Measurements from ENCODE around the gene GPC1. TPM values are rescaled to one million over a fixed set of nuclear protein-coding genes. Genes with fewer than 3 reads are reported as not detected.
A peak's percentile ranks its signal among the peaks of the same experiment; 100 is the strongest.

GPC1 gene
- total RNA-seq, 1 experiment from 2014 or later = 38.9 TPM

DNA sequence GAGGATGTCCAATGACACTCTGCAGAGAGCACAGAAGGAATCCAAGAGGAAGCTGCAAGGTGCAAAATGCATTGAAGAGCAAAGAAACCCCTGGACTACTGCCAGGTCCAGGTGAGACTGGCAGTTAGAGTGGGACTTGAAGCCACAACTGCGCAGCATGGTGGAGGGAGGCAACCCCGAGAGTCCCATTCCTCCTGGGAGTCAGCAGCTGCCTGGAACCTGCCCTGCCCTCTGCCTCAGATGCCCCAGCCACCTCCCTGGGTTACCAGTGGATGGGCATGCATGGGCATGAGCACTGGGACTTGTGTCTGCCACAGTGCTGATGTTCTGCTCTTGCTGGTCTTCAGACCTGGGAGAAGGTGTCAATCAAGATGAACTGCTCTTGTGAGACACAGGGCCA lies 79.2 kb downstream of the GPC1 start:
- POLR2A ChIA-PET = interaction anchor here (1.0 to 2.7 kb wide), 4 partner anchors 47 to 72 kb away, joined by 5 to 12 read pairs (median 8); partner anchors contain the start of gene CAPN10
- Mint-ChIP-seq H3K9me3 (ENCODE audit: unreplicated experiment) (no peaks in the 10 kb centered on the region), H3K27ac (ENCODE audit: low read depth, unreplicated experiment) (peak overlapping the region; percentile 16), H3K27me3 (ENCODE audit: insufficient read depth, unreplicated experiment) (no peaks in the 10 kb centered on the region), H3K36me3 (ENCODE audit: insufficient read depth, unreplicated experiment) (peaks cover 20% of the 10 kb centered on the region), H3K4me1 (ENCODE audit: insufficient read depth, unreplicated experiment) (peaks cover 12% of the 10 kb centered on the region), H3K4me3 (ENCODE audit: unreplicated experiment) (no peak overlapping the region)
- intact Hi-C loops (cut with micrococcal nuclease) = loop anchor here (1.0 to 5.0 kb wide), 2 partner anchors 53 to 326 kb away; partner anchors contain the start of gene RNPEPL1
- BruUV-seq (replicated peaks) = no TSS peak
- CTCF ChIA-PET = interaction anchor here (0.6 to 5.3 kb wide), 21 partner anchors 8 to 1897 kb away, joined by 3 to 63 read pairs (median 5); partner anchors contain the start of gene CAPN10
- TF ChIP-seq, protein P1, sequence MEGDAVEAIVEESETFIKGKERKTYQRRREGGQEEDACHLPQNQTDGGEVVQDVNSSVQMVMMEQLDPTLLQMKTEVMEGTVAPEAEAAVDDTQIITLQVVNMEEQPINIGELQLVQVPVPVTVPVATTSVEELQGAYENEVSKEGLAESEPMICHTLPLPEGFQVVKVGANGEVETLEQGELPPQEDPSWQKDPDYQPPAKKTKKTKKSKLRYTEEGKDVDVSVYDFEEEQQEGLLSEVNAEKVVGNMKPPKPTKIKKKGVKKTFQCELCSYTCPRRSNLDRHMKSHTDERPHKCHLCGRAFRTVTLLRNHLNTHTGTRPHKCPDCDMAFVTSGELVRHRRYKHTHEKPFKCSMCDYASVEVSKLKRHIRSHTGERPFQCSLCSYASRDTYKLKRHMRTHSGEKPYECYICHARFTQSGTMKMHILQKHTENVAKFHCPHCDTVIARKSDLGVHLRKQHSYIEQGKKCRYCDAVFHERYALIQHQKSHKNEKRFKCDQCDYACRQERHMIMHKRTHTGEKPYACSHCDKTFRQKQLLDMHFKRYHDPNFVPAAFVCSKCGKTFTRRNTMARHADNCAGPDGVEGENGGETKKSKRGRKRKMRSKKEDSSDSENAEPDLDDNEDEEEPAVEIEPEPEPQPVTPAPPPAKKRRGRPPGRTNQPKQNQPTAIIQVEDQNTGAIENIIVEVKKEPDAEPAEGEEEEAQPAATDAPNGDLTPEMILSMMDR (IDR thresholded peaks at IDR 0.05; ENCODE audit: unreplicated experiment) = no peak
- peak; percentile 7 for DNase-seq (ENCODE audit: unreplicated experiment)

DNA sequence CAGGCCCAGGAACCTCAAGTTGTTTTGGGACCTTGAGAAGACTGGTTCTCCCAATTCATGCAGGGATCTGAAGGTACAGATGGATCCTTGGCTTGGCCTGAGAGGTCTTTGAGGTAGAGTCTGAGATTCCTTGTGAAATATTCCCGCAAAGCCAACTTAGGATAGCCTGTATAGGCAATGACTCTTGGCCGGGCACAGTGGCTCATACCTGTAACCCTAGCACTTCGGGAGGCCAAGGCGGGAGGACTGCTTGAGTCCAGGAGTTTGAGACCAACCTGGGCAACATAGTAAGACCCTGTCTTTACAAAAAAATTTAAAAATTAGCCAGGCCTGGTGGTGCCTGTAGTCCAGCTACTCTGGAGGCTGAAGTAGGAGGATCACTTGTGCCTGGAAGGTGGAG lies 81.9 kb downstream of the GPC1 start:
- H3K27ac Mint-ChIP-seq (ENCODE audit: low read depth, unreplicated experiment) = no peak overlapping the region
- H3K36me3 Mint-ChIP-seq (ENCODE audit: insufficient read depth, unreplicated experiment) = peaks cover 24% of the 10 kb centered on the region
- TF ChIP-seq, protein P1 (IDR thresholded peaks at IDR 0.05; ENCODE audit: unreplicated experiment) = no peak
- H3K4me3 Mint-ChIP-seq (ENCODE audit: unreplicated experiment) = no peak overlapping the region
- no peaks in the 10 kb centered on the region for H3K9me3 Mint-ChIP-seq (ENCODE audit: unreplicated experiment)
- H3K27me3 Mint-ChIP-seq (ENCODE audit: insufficient read depth, unreplicated experiment) = no peaks in the 10 kb centered on the region
- ChIA-PET POLR2A (no interaction called here), CTCF (interaction anchor here (0.6 to 1.2 kb wide), 4 partner anchors 48 to 397 kb away, joined by 3 read pairs; partner anchors contain the start of gene AQP12A)
- H3K4me1 Mint-ChIP-seq (ENCODE audit: insufficient read depth, unreplicated experiment) = peaks cover 12% of the 10 kb centered on the region
- intact Hi-C loops (cut with micrococcal nuclease) = no loop called here
- BruUV-seq (replicated peaks) = no TSS peak
- DNase-seq (ENCODE audit: unreplicated experiment) = no peak

Small RNA genes within 50 kb of the gene (microRNA-seq; reads per million reads assigned to microRNA genes)
- gene MIR149 = 789 reads per million, percentile 85 among the genes with 10 or more reads in this experiment

Other genes starting within 250 kb of the GPC1 start
- gene ANKMY1, start 122.3 kb downstream of the GPC1 start, total RNA-seq (2022) = 19.5 and 22.2 TPM in 2 replicates
- gene DUSP28, start 124.7 kb downstream of the GPC1 start, total RNA-seq (2022) = 3.8 and 5.2 TPM in 2 replicates
- gene RNPEPL1, start 132.8 kb downstream of the GPC1 start, total RNA-seq (2022) = 31.5 and 33.7 TPM in 2 replicates
- 27.6 and 35.2 TPM in 2 replicates for gene CAPN10, start 151.1 kb downstream of the GPC1 start, total RNA-seq (2022)
- 0.42 and 0.81 TPM in 2 replicates for gene GPR35, start 189.8 kb downstream of the GPC1 start, total RNA-seq (2022)
- gene AQP12B, start 247.2 kb downstream of the GPC1 start, total RNA-seq (2022) = not detected in 2 replicates

All from MCF 10A (cell line).